H1 (cell line): ENCODE data around the gene SHISA8. TPM values are rescaled to one million over a fixed set of nuclear protein-coding genes. Genes with fewer than 3 reads are reported as not detected.

Experiments used
- CTCF ChIA-PET: fragments of 300-600 bp; sonication (Branson Sonifier 250); formaldehyde crosslinking; loops from one replicate; lab custom pipeline; 2021; ENCODE audit not compliant: partially characterized antibody; lab: Charles Lee
- POLR2A ChIA-PET: fragments of 300-600 bp; sonication (Branson Sonifier 250); formaldehyde crosslinking; loops from one replicate; lab custom pipeline; 2021; ENCODE audit warnings: inconsistent platforms; ENCODE audit not compliant: partially characterized antibody; lab: Charles Lee
- DNase-seq, 2 experiments: peaks; one replicate each; pipeline versions ENCODE4 v3.0.0 to v3.0.0-alpha.2; 2010 to 2022; ENCODE audit warnings: low spot score in 2 of 2, low read depth in 1 of 2, mixed read lengths in 1 of 2
- FAIRE-seq: peaks from 2 replicates; lab custom pipeline; 2011; peaks lifted over from hg19 to GRCh38; lab: Jason Lieb, UNC
- H2AFZ ChIP-seq: 2 replicates; pipeline ENCODE4 v1.8.1; 2012; ENCODE audit warnings: low read length, inconsistent platforms
- H2AK5ac ChIP-seq: 2 replicates; pipeline ENCODE4 v1.6.1; 2013; ENCODE audit warnings: low read depth, low read length
- H2BK120ac ChIP-seq: replicated peaks from 2 replicates; pipeline ENCODE3; 2013; ENCODE audit warnings: low read depth, low read length, inconsistent platforms
- H2BK12ac ChIP-seq: 2 replicates; pipeline ENCODE4 v1.6.1; 2013; ENCODE audit warnings: low read depth, low read length
- H2BK15ac ChIP-seq: 2 replicates; pipeline ENCODE4 v1.6.1; 2013; ENCODE audit warnings: low read length
- H2BK20ac ChIP-seq: 2 replicates; pipeline ENCODE4 v1.6.1; 2013; ENCODE audit warnings: low read length
- H2BK5ac ChIP-seq: 2 replicates; pipeline ENCODE4 v1.6.1; 2013; ENCODE audit warnings: low read depth, low read length
- H3K14ac ChIP-seq: 2 replicates; pipeline ENCODE4 v1.6.1; 2013; ENCODE audit warnings: inconsistent platforms; ENCODE audit not compliant: insufficient read length
- H3K18ac ChIP-seq: 2 replicates; pipeline ENCODE4 v1.6.1; 2013; ENCODE audit warnings: low read length; ENCODE audit errors: extremely low read depth
- H3K23ac ChIP-seq: 2 replicates; pipeline ENCODE4 v1.6.1; 2013; ENCODE audit warnings: inconsistent platforms; ENCODE audit not compliant: insufficient read length
- H3K23me2 ChIP-seq: 2 replicates; pipeline ENCODE4 v1.6.1; 2013; ENCODE audit warnings: low read depth, low read length
- H3K27ac ChIP-seq: 2 replicates; pipeline ENCODE4 v1.6.1; 2011; ENCODE audit warnings: low read depth, low read length, inconsistent platforms
- H3K27me3 ChIP-seq, 4 experiments: replicated peaks in 1 of 4; 1 replicate in 1 of 4; 2 replicates in 3 of 4; pipeline versions ENCODE4 v1.6.1 to v1.8.1; 2011 to 2013; ENCODE audit warnings: low read length in 3 of 4, mild to moderate bottlenecking in 3 of 4, inconsistent platforms in 2 of 4, mixed read lengths in 2 of 4, moderate library complexity in 1 of 4; ENCODE audit not compliant: control insufficient read depth in 3 of 4, insufficient read depth in 3 of 4; ENCODE audit errors: extremely low read depth in 1 of 4
- H3K36me3 ChIP-seq, 4 experiments: 2 replicates each; pipeline versions ENCODE4 v1.6.1 to v1.8.1; 2011 to 2013; ENCODE audit warnings: mild to moderate bottlenecking in 4 of 4, low read length in 3 of 4, moderate library complexity in 2 of 4, control low read depth in 1 of 4, inconsistent platforms in 1 of 4; ENCODE audit not compliant: insufficient read depth in 4 of 4, control insufficient read depth in 2 of 4
- H3K4ac ChIP-seq: replicated peaks from 2 replicates; pipeline ENCODE3; 2013; ENCODE audit warnings: low read length, low read depth, mixed read lengths, inconsistent platforms; ENCODE audit not compliant: insufficient read length
- H3K4me1 ChIP-seq, 4 experiments: replicated peaks in 1 of 4; 1 replicate in 1 of 4; 2 replicates in 3 of 4; pipeline versions ENCODE4 v1.6.1 to v1.8.1; 2011 to 2013; ENCODE audit warnings: low read length in 3 of 4, inconsistent platforms in 2 of 4, mixed read lengths in 1 of 4; ENCODE audit not compliant: insufficient read depth in 4 of 4, control insufficient read depth in 3 of 4
- H3K4me2 ChIP-seq, 2 experiments: 2 replicates each; pipeline versions ENCODE4 v1.6.1 to v1.8.1; 2011 to 2013; ENCODE audit warnings: low read depth in 2 of 2, low read length in 2 of 2, control low read depth in 1 of 2, inconsistent platforms in 1 of 2, mild to moderate bottlenecking in 1 of 2; ENCODE audit not compliant: insufficient read depth in 1 of 2
- H3K4me3 ChIP-seq, 4 experiments: fragments of 200-600, 300-600 bp in 1 of 4; sonication (generic), shearing (Covaris generic), sonication (Bioruptor Twin) in 1 of 4; 2 replicates each; pipeline versions ENCODE4 v1.5.1 to v1.8.1; 2011 to 2016; ENCODE audit warnings: low read length in 4 of 4, low read depth in 3 of 4, control low read depth in 2 of 4, inconsistent platforms in 2 of 4, mild to moderate bottlenecking in 2 of 4, mixed read lengths in 1 of 4, moderate library complexity in 1 of 4; ENCODE audit not compliant: insufficient read depth in 2 of 4; ENCODE audit errors: extremely low read depth in 1 of 4
- H3K56ac ChIP-seq: replicated peaks from 2 replicates; pipeline ENCODE3; 2013; ENCODE audit warnings: low read depth, mild to moderate bottlenecking, mixed read lengths, low read length, inconsistent platforms; ENCODE audit not compliant: insufficient read length
- H3K79me1 ChIP-seq: 2 replicates; pipeline ENCODE4 v1.6.1; 2013; ENCODE audit warnings: low read depth, low read length, control low read depth
- H3K79me2 ChIP-seq, 2 experiments: 2 replicates each; pipeline versions ENCODE4 v1.6.1 to v1.8.1; 2012 to 2013; ENCODE audit warnings: low read length in 2 of 2, mild to moderate bottlenecking in 2 of 2, inconsistent platforms in 1 of 2; ENCODE audit not compliant: insufficient read depth in 2 of 2, control insufficient read depth in 1 of 2
- H3K9ac ChIP-seq, 4 experiments: replicated peaks in 1 of 4; 1 replicate in 1 of 4; 2 replicates in 3 of 4; pipeline versions ENCODE4 v1.6.1 to v1.8.1; 2011 to 2013; ENCODE audit warnings: low read depth in 3 of 4, low read length in 3 of 4, control low read depth in 2 of 4, mild to moderate bottlenecking in 2 of 4, moderate library complexity in 2 of 4, inconsistent platforms in 1 of 4; ENCODE audit errors: extremely low read depth in 1 of 4
- H3K9me3 ChIP-seq, 2 experiments: 2 replicates each; pipeline versions ENCODE4 v1.6.1 to v1.8.1; 2012 to 2013; ENCODE audit warnings: mild to moderate bottlenecking in 2 of 2, moderate library complexity in 2 of 2, control low read depth in 1 of 2, inconsistent platforms in 1 of 2, low read depth in 1 of 2, low read length in 1 of 2, mixed read lengths in 1 of 2; ENCODE audit not compliant: insufficient read depth in 2 of 2
- H4K20me1 ChIP-seq, 2 experiments: replicated peaks in 1 of 2; 2 replicates each; pipeline versions ENCODE3 to v1.8.1; 2011 to 2013; ENCODE audit warnings: inconsistent platforms in 2 of 2, low read length in 2 of 2, mild to moderate bottlenecking in 1 of 2; ENCODE audit not compliant: insufficient read depth in 2 of 2, control insufficient read depth in 1 of 2
- H4K5ac ChIP-seq: 2 replicates; pipeline ENCODE4 v1.6.1; 2013; ENCODE audit warnings: low read length, low read depth, mixed read lengths, inconsistent platforms; ENCODE audit not compliant: insufficient read length
- H4K8ac ChIP-seq: 2 replicates; pipeline ENCODE4 v1.8.0; 2013; ENCODE audit warnings: mild to moderate bottlenecking, moderate library complexity, low read length, inconsistent platforms; ENCODE audit not compliant: insufficient read depth; ENCODE audit errors: extremely low read depth
- H4K91ac ChIP-seq: replicated peaks from 2 replicates; pipeline ENCODE3; 2013; ENCODE audit warnings: low read length, mixed read lengths, inconsistent platforms; ENCODE audit not compliant: insufficient read length
- BCL11A ChIP-seq, 2 experiments: IDR thresholded peaks; one replicate each; pipeline ENCODE4 v1.6.1; 2011; ENCODE audit warnings: low read depth in 2 of 2, low read length in 2 of 2, mild to moderate bottlenecking in 2 of 2
- CEBPB ChIP-seq: IDR thresholded peaks from 2 replicates; pipeline ENCODE4 v1.6.1; 2012; ENCODE audit warnings: low read depth, low read length
- CREB1 ChIP-seq: IDR thresholded peaks from 2 replicates; pipeline ENCODE4 v1.6.1; 2012; ENCODE audit warnings: inconsistent platforms
- CTBP2 ChIP-seq: IDR thresholded peaks from 2 replicates; pipeline ENCODE4 v1.7.0; 2011; ENCODE audit warnings: borderline replicate concordance, mild to moderate bottlenecking, moderate library complexity, mixed read lengths, low read length; ENCODE audit not compliant: insufficient read depth, insufficient read length
- E2F6 ChIP-seq: IDR thresholded peaks from 2 replicates; pipeline ENCODE4 v1.6.1; 2012; ENCODE audit warnings: inconsistent platforms
- GABPA ChIP-seq: IDR thresholded peaks from 2 replicates; pipeline ENCODE4 v1.6.1; 2011; ENCODE audit warnings: mild to moderate bottlenecking, low read length, moderate library complexity, borderline replicate concordance; ENCODE audit not compliant: insufficient read depth
- SP1 ChIP-seq: IDR thresholded peaks from 2 replicates; pipeline ENCODE4 v1.6.1; 2011; ENCODE audit warnings: low read depth, low read length
- SRF ChIP-seq: IDR thresholded peaks from 2 replicates; pipeline ENCODE4 v1.6.1; 2011; ENCODE audit warnings: mild to moderate bottlenecking, low read depth, low read length, moderate library complexity
- TCF12 ChIP-seq: IDR thresholded peaks from 2 replicates; pipeline ENCODE4 v1.6.1; 2011; ENCODE audit warnings: low read depth, mild to moderate bottlenecking, low read length
- YY1 ChIP-seq: IDR thresholded peaks from 2 replicates; pipeline ENCODE4 v1.6.1; 2011; ENCODE audit warnings: low read depth, mild to moderate bottlenecking, low read length
- ZNF274 ChIP-seq: IDR thresholded peaks from 2 replicates; pipeline ENCODE4 v1.7.0; 2012; ENCODE audit warnings: low read length, borderline replicate concordance; ENCODE audit errors: extremely low read depth
- WGBS, 2 experiments: shearing (Covaris generic) in 1 of 2; methylation state at CpG; one replicate each; pipeline versions ENCODE4 v1.1.6 to v1.1.7; 2013 to 2015; ENCODE audit warnings: low lambda C conversion rate in 2 of 2, mixed read lengths in 2 of 2, inconsistent platforms in 1 of 2, low coverage in 1 of 2, missing lambda C conversion rate in 1 of 2; ENCODE audit not compliant: insufficient replicate concordance in 2 of 2, insufficient coverage in 1 of 2, insufficient read length in 1 of 2; ENCODE audit errors: extremely low coverage in 1 of 2, missing lambda C conversion rate in 1 of 2; 5-methylcytosine and 5-hydroxymethylcytosine counted together
- polyA plus RNA-seq, 7 experiments: library from polyadenylated mRNA; depleted of rRNA in 3 of 7; stranded (reverse) in 5 of 7; unstranded in 2 of 7; fragments of >200 nt in 5 of 7; fragments of 200-250 nt in 2 of 7; gene quantifications; 1 replicate in 5 of 7; 2 replicates in 1 of 7; 4 replicates in 1 of 7; pipeline versions ENCODE4 v1.2.1 to v1.2.3, GENCODE V29; 2011 to 2013; ENCODE audit warnings: missing spikeins in 2 of 7, mixed read lengths in 2 of 7
- total RNA-seq: library from RNA; stranded (reverse); fragmentation: NEBNext Ultra II Directional; extraction: Animal tissue kit (Norgen Biotek cat#: 25700); gene quantifications from 2 replicates; pipeline ENCODE4 v1.2.1, GENCODE V29; 2021

SHISA8 gene
- total and polyA plus RNA-seq, 2 of the 8 experiments (the other 6 are each of a cell fraction or from before 2014, with no cell fraction given), result 0.14 to 0.89 TPM

GRCh38 chr22:41935509-41935908, 20.6 kb upstream of the SHISA8 start:
- Histone ChIP-seq H3K9ac (no peak overlapping the region), H3K14ac (no peak overlapping the region), H3K79me1 (peaks cover 5% of the 10 kb centered on the region), H3K27ac (no peak overlapping the region), H2BK120ac (no peak overlapping the region), H3K56ac (no peak overlapping the region), H4K5ac (no peak overlapping the region), H2BK12ac (no peak overlapping the region), H3K27me3 (no peaks in the 10 kb centered on the region; a peak in 2 of 7 replicates), H4K8ac (no peak overlapping the region), H2AFZ (no peak overlapping the region), H3K18ac (no peak overlapping the region), H2BK15ac (no peak overlapping the region), H2BK20ac (no peak overlapping the region), H3K79me2 (no peaks in the 10 kb centered on the region), H3K4ac (no peak overlapping the region), H3K23me2 (no peaks in the 10 kb centered on the region), H2AK5ac (no peak overlapping the region), H4K20me1 (peaks cover 12 to 22% of the 10 kb centered on the region in 2 experiments), H4K91ac (no peak overlapping the region), H3K4me1 (no peaks in the 10 kb centered on the region; a peak in 1 of 7 replicates), H3K23ac (no peak overlapping the region), H3K4me2 (no peak overlapping the region), H3K36me3 (peaks cover 4 to 22% (median 10%) of the 10 kb centered on the region in 4 experiments; a peak in 7 of 8 replicates), H2BK5ac (no peak overlapping the region), H3K9me3 (no peaks in the 10 kb centered on the region), H3K4me3 (no peak overlapping the region)
- WGBS, 2 experiments, result 91% methylated on average over 9 of the region's 9 CpGs; no CpG with 5 or more reads in 1 of the 2 experiments
- ChIA-PET POLR2A (interaction anchor here (0.6 to 3.5 kb wide), 5 partner anchors 9 to 868 kb away, joined by 3 to 17 read pairs (median 7); partner anchors contain the start of genes CENPM and TNFRSF13C), CTCF (interaction anchor here (0.7 to 6.3 kb wide), 5 partner anchors 9 to 552 kb away, joined by 3 to 77 read pairs (median 3); partner anchors contain the start of gene TNFRSF13C)
- FAIRE-seq, result no peak
- TF ChIP-seq CREB1, result no peak
- TF ChIP-seq BCL11A (IDR thresholded peaks at IDR 0.05; ENCODE audit: low read depth in 2 of 2, low read length in 2 of 2), result no peak
- TF ChIP-seq CTBP2, result no peak
- TF ChIP-seq ZNF274, result no peak
- TF ChIP-seq GABPA, result no peak
- no peak for TF ChIP-seq E2F6
- TF ChIP-seq YY1, result no peak
- no peak for TF ChIP-seq TCF12
- TF ChIP-seq CEBPB, result no peak
- no peak for TF ChIP-seq SRF
- TF ChIP-seq SP1, result no peak
- no peak for DNase-seq
